Spleen (tissue), 7 donors: ENCODE measurements around the gene JSRP1.

ENCODE experiments used
- POLR2A ChIP-seq, 3 donors: fragments of 450-650 bp; IDR thresholded peaks; one replicate each; pipeline ENCODE4 v1.5.1; 2017; ENCODE audit warnings: antibody characterized with exemption in 3 of 3, mild to moderate bottlenecking in 1 of 3
- TF ChIP-seq, protein P1 (sequence below), 11 experiments: fragments of 200-600 bp in 7 of 11; fragments of 450-650 bp in 4 of 11; sonication (generic) in 4 of 11; IDR thresholded peaks in 8 of 11; conservative IDR thresholded peaks in 3 of 11; 1 replicate in 7 of 11; 2 replicates in 4 of 11; pipeline versions ENCODE4 v1.4.0 to v1.8.0; 2016 to 2021; ENCODE audit warnings: antibody characterized with exemption in 11 of 11, inconsistent platforms in 4 of 11, mild to moderate bottlenecking in 1 of 11
- donor health status: DM: no; HTN: no; CAD: no; lungs with moderate emphysema.
- donor health status: DM: no; HTN: no; CAD: no.
- donor health status: DM: no; HTN: no; CAD: no.

DNA sequence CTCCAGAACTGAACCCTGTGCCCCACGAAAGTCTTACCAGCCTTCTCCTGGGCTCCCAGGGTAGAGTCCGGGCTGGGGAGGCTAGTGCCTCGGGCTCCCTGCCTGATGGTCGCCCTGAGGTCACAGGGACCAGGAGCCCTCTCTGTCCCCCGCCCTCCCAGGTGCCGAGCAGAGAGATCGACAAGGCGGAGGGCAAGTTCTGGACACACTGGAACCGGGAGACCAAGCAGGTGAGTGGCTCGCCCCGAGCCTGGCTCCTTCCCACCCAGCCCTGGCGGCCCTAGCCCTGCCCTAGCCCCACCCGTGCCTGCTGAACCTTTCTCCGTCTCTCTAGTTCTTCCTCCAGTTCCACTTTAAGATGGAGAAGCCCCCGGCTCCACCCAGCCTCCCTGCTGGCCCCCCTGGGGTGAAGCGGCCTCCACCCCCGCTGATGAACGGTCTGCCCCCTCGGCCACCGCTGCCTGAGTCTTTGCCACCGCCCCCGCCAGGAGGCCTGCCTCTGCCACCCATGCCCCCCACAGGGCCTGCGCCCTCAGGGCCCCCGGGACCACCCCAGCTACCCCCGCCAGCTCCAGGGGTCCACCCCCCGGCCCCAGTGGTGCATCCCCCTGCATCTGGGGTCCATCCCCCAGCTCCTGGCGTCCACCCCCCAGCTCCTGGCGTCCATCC is 8.7 kb downstream of the JSRP1 start:
- TF ChIP-seq, protein P1, sequence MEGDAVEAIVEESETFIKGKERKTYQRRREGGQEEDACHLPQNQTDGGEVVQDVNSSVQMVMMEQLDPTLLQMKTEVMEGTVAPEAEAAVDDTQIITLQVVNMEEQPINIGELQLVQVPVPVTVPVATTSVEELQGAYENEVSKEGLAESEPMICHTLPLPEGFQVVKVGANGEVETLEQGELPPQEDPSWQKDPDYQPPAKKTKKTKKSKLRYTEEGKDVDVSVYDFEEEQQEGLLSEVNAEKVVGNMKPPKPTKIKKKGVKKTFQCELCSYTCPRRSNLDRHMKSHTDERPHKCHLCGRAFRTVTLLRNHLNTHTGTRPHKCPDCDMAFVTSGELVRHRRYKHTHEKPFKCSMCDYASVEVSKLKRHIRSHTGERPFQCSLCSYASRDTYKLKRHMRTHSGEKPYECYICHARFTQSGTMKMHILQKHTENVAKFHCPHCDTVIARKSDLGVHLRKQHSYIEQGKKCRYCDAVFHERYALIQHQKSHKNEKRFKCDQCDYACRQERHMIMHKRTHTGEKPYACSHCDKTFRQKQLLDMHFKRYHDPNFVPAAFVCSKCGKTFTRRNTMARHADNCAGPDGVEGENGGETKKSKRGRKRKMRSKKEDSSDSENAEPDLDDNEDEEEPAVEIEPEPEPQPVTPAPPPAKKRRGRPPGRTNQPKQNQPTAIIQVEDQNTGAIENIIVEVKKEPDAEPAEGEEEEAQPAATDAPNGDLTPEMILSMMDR (IDR thresholded peaks at IDR 0.05 in 8 of 11, conservative IDR thresholded peaks at IDR 0.05 in 3 of 11), result no peak
- no peak for TF ChIP-seq POLR2A (IDR thresholded peaks at IDR 0.05)
